ENCODE results near the gene CTBP2. TPM values are rescaled to one million over a fixed set of nuclear protein-coding genes. Genes with fewer than 3 reads are reported as not detected.

Gene CTBP2
- total RNA-seq, 1 experiment from 2014 or later = 212 TPM

DNA sequence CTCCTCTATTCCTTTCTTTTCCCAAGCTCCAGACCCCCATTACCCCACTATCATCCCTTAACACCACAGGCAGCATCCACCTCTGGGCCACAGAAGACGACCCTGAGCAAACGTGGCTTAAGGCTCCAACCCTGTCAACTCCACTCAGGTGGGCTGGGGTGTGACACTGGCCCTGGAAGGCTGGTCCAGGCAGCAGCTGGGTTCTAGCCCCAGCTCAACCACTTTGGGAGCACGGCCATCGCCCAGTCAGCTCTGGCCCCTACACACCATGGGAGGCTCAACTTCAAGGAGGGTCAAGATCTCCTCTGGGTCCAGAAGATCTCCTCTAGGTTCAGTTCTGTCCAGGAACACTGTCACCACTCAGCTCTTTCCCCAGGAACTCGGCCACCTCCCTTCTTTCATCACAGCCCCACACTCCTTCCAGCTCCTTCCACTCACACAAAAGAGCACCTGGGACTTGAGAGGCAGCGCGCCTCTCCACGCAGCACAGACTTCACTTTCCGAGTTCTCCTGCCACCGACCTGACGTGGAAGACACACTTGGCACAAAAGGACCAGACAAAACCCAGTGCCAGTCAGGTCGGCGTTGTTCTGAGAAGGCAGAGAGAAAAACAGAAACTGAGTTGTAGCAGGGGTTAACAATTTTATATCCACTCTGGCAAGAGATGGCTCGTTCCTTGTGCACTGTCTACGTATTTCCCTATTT lies 84.1 kb downstream of the CTBP2 start:
- H3K4me1 ChIP-seq (ENCODE audit: insufficient read depth, low read length) = peaks cover 2% of the 10 kb centered on the region
- no peak overlapping the region for H2AK5ac ChIP-seq (ENCODE audit: insufficient read length, low read length)
- Mint-ChIP-seq H3K4me1 (peaks cover 19 to 30% of the 10 kb centered on the region in 2 experiments), H3K36me3 (ENCODE audit: insufficient read depth in 1 of 3, low read depth in 3 of 3) (peaks cover 45 to 81% (median 72%) of the 10 kb centered on the region in 3 experiments), H3K4me3 (no peak overlapping the region; a peak in 1 of 5 replicates), H3K27ac (peak overlapping the region; percentile 4 to 58 (median 52); a peak in 4 of 7 replicates), H3K27me3 (ENCODE audit: low read depth) (no peaks in the 10 kb centered on the region), H3K9me3 (no peaks in the 10 kb centered on the region)
- no peak overlapping the region for H3K18ac ChIP-seq (ENCODE audit: insufficient read length, low read depth, low read length)
- peaks cover 71% of the 10 kb centered on the region for H3K79me2 ChIP-seq (ENCODE audit: insufficient read depth, low read length)
- H4K20me1 ChIP-seq (ENCODE audit: control insufficient read depth, insufficient read depth, insufficient read length) = peaks cover 2% of the 10 kb centered on the region
- WGBS (ENCODE audit: extremely low coverage, insufficient read length, low lambda C conversion rate) = no CpG with 5 or more reads among the region's 15 CpGs
- H3K27ac ChIP-seq (ENCODE audit: insufficient read length, low read depth, low read length) = no peak overlapping the region
- no peak overlapping the region for H2BK120ac ChIP-seq (ENCODE audit: low read depth, low read length, poor library complexity, severe bottlenecking)
- H3K14ac ChIP-seq (ENCODE audit: insufficient read depth, low read length) = no peak overlapping the region; the same call in 1 of the 2 replicates
- H3K23ac ChIP-seq (ENCODE audit: insufficient read length, low read depth, low read length) = no peak overlapping the region
- H3K56ac ChIP-seq (ENCODE audit: insufficient read length, low read depth, low read length) = no peak overlapping the region
- H3K23me2 ChIP-seq (ENCODE audit: insufficient read length, low read depth, low read length, poor library complexity, severe bottlenecking) = no peaks in the 10 kb centered on the region
- TF ChIP-seq, protein P1, sequence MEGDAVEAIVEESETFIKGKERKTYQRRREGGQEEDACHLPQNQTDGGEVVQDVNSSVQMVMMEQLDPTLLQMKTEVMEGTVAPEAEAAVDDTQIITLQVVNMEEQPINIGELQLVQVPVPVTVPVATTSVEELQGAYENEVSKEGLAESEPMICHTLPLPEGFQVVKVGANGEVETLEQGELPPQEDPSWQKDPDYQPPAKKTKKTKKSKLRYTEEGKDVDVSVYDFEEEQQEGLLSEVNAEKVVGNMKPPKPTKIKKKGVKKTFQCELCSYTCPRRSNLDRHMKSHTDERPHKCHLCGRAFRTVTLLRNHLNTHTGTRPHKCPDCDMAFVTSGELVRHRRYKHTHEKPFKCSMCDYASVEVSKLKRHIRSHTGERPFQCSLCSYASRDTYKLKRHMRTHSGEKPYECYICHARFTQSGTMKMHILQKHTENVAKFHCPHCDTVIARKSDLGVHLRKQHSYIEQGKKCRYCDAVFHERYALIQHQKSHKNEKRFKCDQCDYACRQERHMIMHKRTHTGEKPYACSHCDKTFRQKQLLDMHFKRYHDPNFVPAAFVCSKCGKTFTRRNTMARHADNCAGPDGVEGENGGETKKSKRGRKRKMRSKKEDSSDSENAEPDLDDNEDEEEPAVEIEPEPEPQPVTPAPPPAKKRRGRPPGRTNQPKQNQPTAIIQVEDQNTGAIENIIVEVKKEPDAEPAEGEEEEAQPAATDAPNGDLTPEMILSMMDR (conservative IDR thresholded peaks at IDR 0.05) = no peak
- H3K9me3 ChIP-seq (ENCODE audit: control insufficient read depth, low read depth, low read length) = no peaks in the 10 kb centered on the region
- DNase-seq = no peak
- H3T11ph ChIP-seq (ENCODE audit: low read length) = no peak overlapping the region
- H2BK5ac ChIP-seq (ENCODE audit: insufficient read length, low read length) = no peak overlapping the region
- no peak overlapping the region for H4K91ac ChIP-seq (ENCODE audit: insufficient read length, low read depth, low read length)
- no peak overlapping the region for H2BK20ac ChIP-seq (ENCODE audit: low read depth, low read length, poor library complexity, severe bottlenecking)
- H4K8ac ChIP-seq (replicated peaks; ENCODE audit: insufficient read length, low read depth, low read length) = no peak overlapping the region
- no peak overlapping the region for H3K9ac ChIP-seq (ENCODE audit: extremely low read depth, insufficient read length, low read length)
- no peak overlapping the region for H2BK15ac ChIP-seq (ENCODE audit: low read depth, low read length)
- H3K27me3 ChIP-seq (ENCODE audit: insufficient read depth, low read length) = no peaks in the 10 kb centered on the region
- no peak overlapping the region for H3K4me2 ChIP-seq (ENCODE audit: insufficient read depth, insufficient read length, low read length)
- no peak overlapping the region for H4K5ac ChIP-seq (ENCODE audit: insufficient read length, low read depth, low read length)
- H2BK12ac ChIP-seq (ENCODE audit: insufficient read length, low read depth, low read length) = no peak overlapping the region
- H3K79me1 ChIP-seq (ENCODE audit: insufficient read depth, low read depth, low read length, poor library complexity, severe bottlenecking) = peaks cover 7% of the 10 kb centered on the region
- H3K4ac ChIP-seq (ENCODE audit: low read depth, low read length) = no peak overlapping the region
- H2AFZ ChIP-seq (ENCODE audit: low read length) = no peak overlapping the region
